GM10847 (cell line): Measurements from ENCODE around the gene CCDC201.

ENCODE experiments used
- POLR2A ChIP-seq: IDR thresholded peaks from 2 replicates; pipeline ENCODE4 v1.6.1; 2011; ENCODE audit not compliant: insufficient read length; ENCODE audit errors: extremely low read depth

Gene CCDC201

GRCh38 chr7:45873035-45873354, at the start of gene CCDC201:
CCDC201 (minus strand) TSS chr7:45873082; CDS start chr7:45873007, 75 bp downstream.
- no peak for TF ChIP-seq POLR2A

GRCh38 chr7:45921699-45922519, 49.0 kb upstream of the CCDC201 start:
- no peak for TF ChIP-seq POLR2A

GRCh38 chr7:45921381-45921698, 48.5 kb upstream of the CCDC201 start:
- TF ChIP-seq POLR2A = no peak

GRCh38 chr7:45920502-45921380, 47.9 kb upstream of the CCDC201 start, which contains the start of gene IGFBP3:
IGFBP3 (minus strand) TSS chr7:45921272; CDS start chr7:45921140, 132 bp downstream.
- no peak for TF ChIP-seq POLR2A

GRCh38 chr7:45919993-45920459, 47.1 kb upstream of the CCDC201 start:
- TF ChIP-seq POLR2A = no peak

- no peak for TF ChIP-seq POLR2A
Observed at GRCh38 chr7:45919231-45919784, 46.4 kb upstream of the CCDC201 start.

- no peak for TF ChIP-seq POLR2A
Observed at GRCh38 chr7:45918556-45918955, 45.7 kb upstream of the CCDC201 start.

GRCh38 chr7:45917658-45918057, 44.8 kb upstream of the CCDC201 start:
- TF ChIP-seq POLR2A = no peak

- no peak for TF ChIP-seq POLR2A
Observed at GRCh38 chr7:45917064-45917463, 44.2 kb upstream of the CCDC201 start.

GRCh38 chr7:45915606-45916005, 42.7 kb upstream of the CCDC201 start:
- TF ChIP-seq POLR2A = no peak

- TF ChIP-seq POLR2A = no peak
Observed at GRCh38 chr7:45914911-45915310, 42.0 kb upstream of the CCDC201 start.

- TF ChIP-seq POLR2A = no peak
Observed at GRCh38 chr7:45912972-45913371, 40.1 kb upstream of the CCDC201 start.

GRCh38 chr7:45911311-45911710, 38.4 kb upstream of the CCDC201 start:
- TF ChIP-seq POLR2A = no peak

- no peak for TF ChIP-seq POLR2A
Observed at GRCh38 chr7:45910855-45911254, 38.0 kb upstream of the CCDC201 start.

- TF ChIP-seq POLR2A = no peak
Observed at GRCh38 chr7:45909561-45909960, 36.7 kb upstream of the CCDC201 start.

GRCh38 chr7:45902820-45903219, 29.9 kb upstream of the CCDC201 start:
- TF ChIP-seq POLR2A = no peak

GRCh38 chr7:45901566-45901965, 28.7 kb upstream of the CCDC201 start:
- TF ChIP-seq POLR2A = no peak

GRCh38 chr7:45898222-45898621, 25.3 kb upstream of the CCDC201 start:
- TF ChIP-seq POLR2A = no peak
